Measurements from ENCODE around the gene TMEM235.

TMEM235 gene

GRCh38 chr17:78271419-78272170, 40.2 kb downstream of the TMEM235 start:
- DNase-seq (ENCODE audit: low read depth in 2 of 3, low spot score in 1 of 3): no peak

- DNase-seq (ENCODE audit: low read depth in 2 of 3, low spot score in 1 of 3): peak; percentile 38 to 62 (median 53)
Measured at GRCh38 chr17:78272181-78272913, 40.9 kb downstream of the TMEM235 start.

DNA sequence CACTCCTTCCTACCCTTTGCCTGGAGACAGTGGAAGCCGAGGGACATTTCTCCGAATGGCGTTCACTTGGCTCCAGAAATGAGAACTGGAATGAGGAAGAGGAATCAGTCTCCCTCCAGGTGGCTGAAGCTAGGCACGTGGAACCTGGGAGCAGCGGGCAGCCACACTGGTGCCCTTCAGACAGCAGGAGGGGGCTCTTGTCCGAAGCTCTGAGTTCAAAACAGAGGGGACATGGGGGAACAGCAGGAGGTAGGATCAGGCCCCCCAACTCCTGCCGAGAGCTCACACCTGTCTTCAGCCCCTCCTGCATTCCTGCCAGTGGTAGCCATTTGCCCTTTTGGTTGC, 41.5 kb downstream of the TMEM235 start:
- DNase-seq (ENCODE audit: low read depth in 2 of 3, low spot score in 1 of 3): no peak

DNA sequence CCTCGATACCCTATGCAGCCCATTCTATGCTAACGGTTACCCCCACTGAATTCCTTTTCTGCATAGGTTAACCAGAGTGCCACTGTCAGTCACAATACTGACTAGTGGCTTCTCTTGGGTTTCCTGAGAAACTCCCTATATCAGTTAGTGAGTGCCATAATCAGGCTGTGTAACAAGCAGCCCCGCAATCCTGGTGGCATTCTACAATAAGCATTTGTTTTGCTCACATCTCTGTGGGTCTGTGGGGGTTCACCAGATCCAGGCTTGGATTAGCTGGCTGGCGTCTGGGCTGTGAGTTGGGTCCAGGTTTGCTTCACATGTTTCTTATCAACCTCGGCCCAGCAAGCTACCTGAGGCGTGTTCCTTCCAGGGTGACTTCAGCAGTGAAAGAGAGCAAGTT, 42.4 kb downstream of the TMEM235 start:
- no peak for DNase-seq (ENCODE audit: low read depth in 2 of 3, low spot score in 1 of 3)

DNA sequence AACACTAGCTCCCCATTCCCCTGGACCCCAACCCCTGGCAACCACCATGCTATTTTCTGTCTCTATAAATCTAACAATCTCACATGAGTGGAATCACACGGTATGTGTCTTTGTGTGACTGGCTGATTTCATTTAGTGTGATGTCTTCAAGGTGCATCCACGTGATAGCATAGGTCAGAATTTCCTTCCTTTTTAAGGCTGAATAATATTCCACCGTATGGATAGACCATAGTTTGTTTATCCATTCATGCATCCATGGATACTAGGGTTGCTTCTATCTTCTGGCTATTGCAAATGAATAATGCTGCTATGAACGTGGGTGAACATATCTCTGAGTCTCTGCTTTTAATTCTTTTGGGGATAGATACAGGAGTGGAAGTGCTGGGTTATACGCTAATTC, 43.9 kb downstream of the TMEM235 start:
- DNase-seq (ENCODE audit: low read depth in 2 of 3, low spot score in 1 of 3): no peak

- DNase-seq (ENCODE audit: low read depth in 2 of 3, low spot score in 1 of 3): no peak
Measured at GRCh38 chr17:78276098-78276887, 44.9 kb downstream of the TMEM235 start.

GRCh38 chr17:78278139-78278741, 46.8 kb downstream of the TMEM235 start:
- no peak for DNase-seq (ENCODE audit: low read depth in 2 of 3, low spot score in 1 of 3)

GRCh38 chr17:78279360-78279990, 48.0 kb downstream of the TMEM235 start:
- DNase-seq (ENCODE audit: low read depth in 2 of 3, low spot score in 1 of 3): no peak

DNA sequence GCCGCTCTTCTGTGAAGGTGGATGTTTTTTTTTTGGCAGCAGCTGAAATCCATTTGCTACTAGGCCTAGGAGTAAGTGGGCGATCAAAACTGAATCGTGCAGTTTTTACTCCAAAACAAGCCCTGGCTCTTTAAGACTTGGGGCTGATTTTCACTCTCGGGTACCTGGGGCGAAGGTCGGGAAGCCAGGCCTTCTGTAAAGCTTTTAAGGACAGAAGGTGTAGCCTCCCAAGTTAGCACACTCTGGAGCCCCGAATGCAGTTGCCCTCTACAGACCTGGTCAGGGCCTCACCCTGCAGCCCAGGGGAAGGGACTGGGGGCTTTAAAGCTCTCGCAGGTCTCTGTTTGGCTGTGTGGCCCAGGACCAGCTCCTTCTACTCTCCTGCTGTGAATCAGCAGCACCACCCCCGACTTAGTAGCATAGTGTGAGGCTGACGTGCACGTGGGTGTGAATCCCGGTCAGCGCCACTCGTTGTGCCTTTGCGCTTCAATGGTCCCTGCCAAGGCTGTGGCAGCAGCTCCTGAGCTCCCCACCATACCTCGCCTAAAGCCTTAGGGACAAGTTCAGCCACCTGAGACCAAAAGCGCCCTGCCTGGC, 49.9 kb downstream of the TMEM235 start:
- no peak for DNase-seq (ENCODE audit: low read depth in 2 of 3, low spot score in 1 of 3)

GRCh38 chr17:78284146-78284545, 52.7 kb downstream of the TMEM235 start:
- DNase-seq (ENCODE audit: low read depth in 2 of 3, low spot score in 1 of 3): no peak

- DNase-seq (ENCODE audit: low read depth in 2 of 3, low spot score in 1 of 3): no peak
Measured at GRCh38 chr17:78289004-78289403, 57.6 kb downstream of the TMEM235 start.

- DNase-seq (ENCODE audit: low read depth in 2 of 3, low spot score in 1 of 3): peak; percentile 55 to 71 (median 64)
Measured at GRCh38 chr17:78289802-78290363, 58.5 kb downstream of the TMEM235 start.
